ENCODE results near the gene GAA.

The GAA gene

GRCh38 chr17:80122026-80122575, 20.7 kb downstream of the GAA start:
- no peaks in the 10 kb centered on the region for H3K4me1 ChIP-seq (ENCODE audit: insufficient read depth, poor library complexity, severe bottlenecking)
- DNase-seq (ENCODE audit: low spot score) = no peak
- ATAC-seq (ENCODE audit: low read depth) = no peak
- H3K9me3 ChIP-seq (ENCODE audit: severe bottlenecking) = no peaks in the 10 kb centered on the region
- H3K4me3 ChIP-seq (ENCODE audit: severe bottlenecking) = no peak overlapping the region
- H3K36me3 ChIP-seq (ENCODE audit: low read depth) = no peaks in the 10 kb centered on the region
- no peak overlapping the region for H3K27ac ChIP-seq (ENCODE audit: poor library complexity, severe bottlenecking)
- H3K27me3 ChIP-seq (ENCODE audit: insufficient read depth, poor library complexity, severe bottlenecking) = no peaks in the 10 kb centered on the region
- TF ChIP-seq CTCF (IDR thresholded peaks at IDR 0.05; ENCODE audit: poor library complexity, severe bottlenecking) = no peak

GRCh38 chr17:80122926-80123505, 21.6 kb downstream of the GAA start:
- no peaks in the 10 kb centered on the region for H3K36me3 ChIP-seq (ENCODE audit: low read depth)
- no peak for DNase-seq (ENCODE audit: low spot score)
- ATAC-seq (ENCODE audit: low read depth) = no peak
- no peak overlapping the region for H3K4me3 ChIP-seq (ENCODE audit: severe bottlenecking)
- no peak for TF ChIP-seq CTCF (IDR thresholded peaks at IDR 0.05; ENCODE audit: poor library complexity, severe bottlenecking)
- H3K27ac ChIP-seq (ENCODE audit: poor library complexity, severe bottlenecking) = no peak overlapping the region
- no peaks in the 10 kb centered on the region for H3K4me1 ChIP-seq (ENCODE audit: insufficient read depth, poor library complexity, severe bottlenecking)
- H3K9me3 ChIP-seq (ENCODE audit: severe bottlenecking) = no peaks in the 10 kb centered on the region
- no peaks in the 10 kb centered on the region for H3K27me3 ChIP-seq (ENCODE audit: insufficient read depth, poor library complexity, severe bottlenecking)

- DNase-seq (ENCODE audit: low spot score) = no peak
- TF ChIP-seq CTCF (IDR thresholded peaks at IDR 0.05; ENCODE audit: poor library complexity, severe bottlenecking) = no peak
- no peak overlapping the region for H3K27ac ChIP-seq (ENCODE audit: poor library complexity, severe bottlenecking)
These were observed 22.4 kb downstream of the GAA start for GRCh38 chr17:80123791-80124190.

GRCh38 chr17:80124351-80124981, 23.1 kb downstream of the GAA start:
- no peaks in the 10 kb centered on the region for H3K27me3 ChIP-seq (ENCODE audit: insufficient read depth, poor library complexity, severe bottlenecking)
- H3K27ac ChIP-seq (ENCODE audit: poor library complexity, severe bottlenecking) = no peak overlapping the region
- no peak overlapping the region for H3K4me3 ChIP-seq (ENCODE audit: severe bottlenecking)
- H3K36me3 ChIP-seq (ENCODE audit: low read depth) = no peaks in the 10 kb centered on the region
- no peaks in the 10 kb centered on the region for H3K9me3 ChIP-seq (ENCODE audit: severe bottlenecking)
- ATAC-seq (ENCODE audit: low read depth) (peak; percentile 67), DNase-seq (ENCODE audit: low spot score) (no peak)
- TF ChIP-seq CTCF (IDR thresholded peaks at IDR 0.05; ENCODE audit: poor library complexity, severe bottlenecking) = peak; percentile 35
- no peaks in the 10 kb centered on the region for H3K4me1 ChIP-seq (ENCODE audit: insufficient read depth, poor library complexity, severe bottlenecking)

More at GRCh38 chr17:80123791-80124190, 22.4 kb downstream of the GAA start:
- no peak for ATAC-seq (ENCODE audit: low read depth)
- Histone ChIP-seq H3K4me3 (ENCODE audit: severe bottlenecking) (no peak overlapping the region), H3K27me3 (ENCODE audit: insufficient read depth, poor library complexity, severe bottlenecking) (no peaks in the 10 kb centered on the region), H3K36me3 (ENCODE audit: low read depth) (no peaks in the 10 kb centered on the region), H3K9me3 (ENCODE audit: severe bottlenecking) (no peaks in the 10 kb centered on the region), H3K4me1 (ENCODE audit: insufficient read depth, poor library complexity, severe bottlenecking) (no peaks in the 10 kb centered on the region)

All from RWPE2 (cell line).